CD4-positive, alpha-beta T cell treated with Interferon alpha-2 for 1 hour (primary cell): ENCODE measurements around the gene NPY1R.
A peak's percentile ranks its signal among the peaks of the same experiment; 100 is the strongest.

Experiments used
- DNase-seq, 2 donors: peaks; one replicate each; pipeline ENCODE4 v3.0.0-alpha.2; 2020 to 2022

The NPY1R gene

GRCh38 chr4:163332526-163333406 is at the start of gene NPY1R:
Gene NPY1R, minus strand, starts transcription at chr4:163332596. Its CDS starts 6,042 bp downstream, at chr4:163326554.
- DNase-seq, result peak in 1 of 2 donors; percentile 16

DNA sequence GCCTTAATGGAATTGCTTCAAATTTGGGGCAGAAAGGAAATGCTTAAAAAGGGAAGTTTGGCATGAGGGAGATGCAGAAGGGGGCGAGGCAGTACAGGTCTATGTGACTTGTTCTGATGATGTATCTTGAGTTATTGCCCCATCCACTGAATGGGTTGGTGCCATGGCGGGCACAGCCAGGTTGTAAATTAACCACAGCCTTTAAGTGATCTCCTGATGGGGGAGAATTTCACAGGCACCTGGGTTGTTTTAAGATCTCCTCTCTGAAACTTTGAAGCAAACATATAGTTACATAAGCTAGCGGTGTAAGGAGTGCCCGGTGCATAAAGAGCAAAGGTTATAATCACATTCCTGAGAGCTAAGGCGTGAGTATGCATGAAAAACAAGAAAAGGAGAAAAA is 48.3 kb upstream of the NPY1R start:
- DNase-seq, result no peak

DNA sequence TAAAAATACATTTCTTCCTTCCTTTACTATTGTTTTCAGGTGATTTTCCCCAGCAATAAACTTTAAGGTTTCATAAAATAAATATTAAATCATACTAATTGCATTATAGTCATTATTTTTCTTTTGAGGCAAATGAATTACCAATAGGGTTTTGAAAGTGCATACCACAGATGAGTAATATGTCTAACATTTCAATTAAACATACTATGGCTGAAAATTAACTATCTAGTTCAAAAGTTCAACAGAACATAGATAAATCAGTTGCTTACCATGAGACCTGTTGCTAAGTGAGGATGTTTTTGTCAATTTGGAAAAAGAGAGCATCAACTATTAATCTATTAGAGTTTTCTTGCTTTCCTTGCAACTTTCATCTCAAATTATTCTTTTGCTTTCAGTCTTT is 46.3 kb upstream of the NPY1R start:
- DNase-seq, result no peak

- DNase-seq, result no peak
Observed at GRCh38 chr4:163372029-163372428, 39.6 kb upstream of the NPY1R start.

DNA sequence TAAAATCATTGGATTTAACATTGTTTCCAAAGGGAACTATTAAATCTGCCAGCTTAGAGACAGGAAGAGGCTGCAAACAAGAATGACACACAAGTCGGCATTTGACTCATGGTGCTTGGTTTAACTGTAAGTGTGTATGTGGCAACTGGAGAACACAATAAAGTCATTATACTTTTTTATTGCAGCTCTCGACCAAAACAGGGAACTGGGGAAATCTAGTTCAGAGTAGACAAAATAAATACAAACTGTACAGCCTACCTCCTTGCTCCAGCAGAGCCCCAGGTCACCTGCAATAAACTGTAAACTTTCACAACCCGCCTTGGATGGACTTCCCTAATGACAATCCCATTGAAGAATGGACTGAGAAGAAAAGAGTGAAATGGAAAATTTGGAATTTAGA is 35.3 kb upstream of the NPY1R start:
- no peak for DNase-seq

DNA sequence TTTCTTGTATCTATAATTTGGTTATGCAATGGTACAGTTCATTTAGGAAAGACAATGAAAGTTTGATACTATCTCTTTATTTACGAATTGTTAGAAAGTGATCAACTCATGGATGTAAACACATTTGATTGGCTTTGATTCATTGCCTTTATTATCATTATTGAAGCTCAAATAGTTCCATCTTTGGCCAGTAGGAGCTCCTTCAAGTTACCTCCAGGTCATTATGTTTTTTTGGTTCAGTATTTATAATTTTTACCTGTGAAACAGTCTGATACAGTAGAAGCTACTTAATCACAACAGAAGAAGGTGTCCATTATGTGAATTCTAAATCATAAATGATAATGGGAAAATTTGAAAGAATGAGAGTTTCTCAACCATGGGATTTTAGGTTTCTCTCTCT is 23.7 kb upstream of the NPY1R start:
- DNase-seq, result no peak

GRCh38 chr4:163353054-163353453 is 20.7 kb upstream of the NPY1R start:
- no peak for DNase-seq

- no peak for DNase-seq
Observed at GRCh38 chr4:163350672-163351071, 18.3 kb upstream of the NPY1R start.

GRCh38 chr4:163344147-163345125 is 12.0 kb upstream of the NPY1R start:
- no peak for DNase-seq

- no peak for DNase-seq
Observed at GRCh38 chr4:163343604-163344146, 11.3 kb upstream of the NPY1R start, which contains the start of gene NPY5R. Gene NPY5R, plus strand, starts transcription at chr4:163343892. Its CDS starts 6,382 bp downstream, at chr4:163350274.

DNA sequence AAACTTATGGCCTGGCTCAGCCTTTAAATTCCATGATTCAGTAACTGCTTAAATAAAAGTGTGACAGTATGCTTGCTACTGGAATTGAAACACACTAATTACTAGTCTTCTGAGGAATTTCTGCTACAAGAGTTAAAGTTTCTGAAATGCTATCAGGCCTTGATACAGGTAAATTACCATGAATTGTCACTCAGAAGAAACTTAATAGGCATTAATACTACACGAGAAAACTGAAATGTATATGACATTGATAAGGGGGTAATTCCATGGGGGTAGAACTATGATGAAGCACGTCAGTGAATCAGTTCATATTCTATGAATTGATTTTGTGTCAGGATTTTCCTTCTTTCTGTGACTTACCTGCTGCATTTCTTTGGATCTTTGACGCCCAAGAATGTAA is 3.0 kb upstream of the NPY1R start:
- DNase-seq, result no peak

DNA sequence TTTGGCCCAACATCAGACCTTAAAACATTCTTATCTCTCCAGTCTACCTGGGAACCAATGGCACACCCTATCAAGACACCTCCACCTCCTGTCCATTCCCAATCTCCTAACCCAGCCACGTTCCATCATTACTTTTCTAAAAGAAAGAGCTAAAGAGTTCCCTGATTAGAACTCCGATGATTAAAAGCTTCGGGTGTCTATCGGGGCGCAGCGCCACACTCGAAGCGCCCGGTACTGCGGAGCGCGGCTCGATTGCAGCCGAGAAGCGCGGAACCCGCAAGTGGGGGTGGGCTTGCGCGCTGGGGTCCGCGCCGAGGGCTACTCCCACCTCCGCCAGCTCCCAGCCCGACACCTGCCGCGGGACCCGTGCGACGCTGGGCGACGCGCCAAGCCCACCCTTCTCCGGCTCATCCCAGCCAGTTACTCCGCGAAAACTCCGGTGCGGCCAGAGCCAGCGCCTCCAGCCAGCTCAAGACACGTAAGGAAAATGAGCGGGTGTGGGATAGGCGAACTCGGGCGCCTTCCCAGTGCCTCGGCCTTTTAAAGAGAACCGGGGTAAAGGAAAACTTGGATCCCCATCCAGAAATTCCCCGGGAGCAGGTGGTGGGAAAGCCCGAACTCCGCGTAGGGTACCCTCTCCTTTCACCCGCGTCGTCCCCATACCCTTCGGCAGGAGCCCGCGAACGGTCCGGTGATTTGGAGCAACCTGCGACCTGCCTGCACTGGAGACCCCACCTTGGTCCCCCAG is 593 bp downstream of the NPY1R start:
- DNase-seq, result no peak

GRCh38 chr4:163330916-163331628 is 1.3 kb downstream of the NPY1R start:
- DNase-seq, result no peak

GRCh38 chr4:163317110-163317509 is 15.3 kb downstream of the NPY1R start:
- DNase-seq, result no peak

- DNase-seq, result no peak
Observed at GRCh38 chr4:163309466-163309865, 22.9 kb downstream of the NPY1R start.

- no peak for DNase-seq
Observed at GRCh38 chr4:163303069-163303468, 29.3 kb downstream of the NPY1R start.

DNA sequence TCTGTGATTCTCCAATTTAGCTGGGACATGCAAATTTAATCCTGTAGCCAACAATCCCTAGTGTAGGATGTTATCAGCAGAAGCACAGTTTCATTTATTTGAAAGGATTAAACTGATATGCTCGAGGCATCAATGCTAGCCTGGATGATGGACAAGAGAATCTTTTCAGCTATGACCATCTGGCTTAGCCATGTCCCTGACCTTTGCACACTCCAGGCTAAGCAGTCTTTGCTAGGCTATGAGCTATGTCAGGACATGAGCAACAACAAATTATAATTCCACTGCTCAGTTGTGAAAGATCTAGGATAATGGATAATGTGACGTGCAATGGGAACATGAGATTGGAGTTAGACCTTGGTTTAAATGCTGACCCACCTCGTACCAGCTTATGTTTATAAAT is 32.0 kb downstream of the NPY1R start:
- no peak for DNase-seq

DNA sequence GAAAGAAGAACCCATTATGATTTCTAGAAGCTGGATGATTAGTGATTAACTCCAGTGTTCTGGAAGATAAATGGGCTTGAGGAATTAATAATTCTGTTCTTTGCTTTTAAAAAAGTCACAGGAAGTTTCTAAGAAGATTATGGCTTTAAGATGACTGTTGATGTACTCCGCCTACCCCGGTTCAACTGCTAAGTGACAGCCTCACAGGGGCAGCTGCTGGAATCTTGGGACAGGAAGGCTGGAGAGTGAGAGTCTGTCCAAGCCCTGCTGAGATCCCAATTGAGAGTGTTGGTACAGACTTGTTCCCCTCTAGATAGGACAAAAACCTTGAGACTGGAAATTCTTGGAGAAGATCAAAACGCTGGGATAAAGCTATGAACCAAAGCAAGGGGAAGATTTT is 37.3 kb downstream of the NPY1R start:
- DNase-seq, result no peak

GRCh38 chr4:163284304-163284703 is 48.1 kb downstream of the NPY1R start:
- no peak for DNase-seq

GRCh38 chr4:163280703-163281519 is 51.5 kb downstream of the NPY1R start:
- no peak for DNase-seq

DNA sequence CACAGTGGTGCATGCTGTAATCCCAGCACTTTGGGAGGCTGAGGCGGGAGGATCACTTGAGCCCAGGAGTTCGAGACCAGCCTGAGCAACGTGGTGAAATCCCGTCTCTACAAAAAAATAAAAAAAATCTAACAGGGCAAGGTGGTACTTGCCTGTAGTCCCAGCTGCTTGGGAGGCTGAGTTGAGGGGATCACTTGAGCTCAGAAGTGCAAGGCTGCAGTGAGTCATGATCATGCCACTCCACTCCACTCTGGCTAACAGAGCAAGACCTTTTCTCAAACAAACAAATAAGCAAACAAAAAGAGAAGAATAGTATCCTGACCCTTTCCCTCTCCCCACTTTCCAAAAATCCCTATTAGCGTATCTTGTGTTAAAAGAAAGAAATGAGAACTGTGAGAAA is 52.7 kb downstream of the NPY1R start:
- no peak for DNase-seq
